Measurements from ENCODE around the gene LPAR1.

The LPAR1 gene

DNA sequence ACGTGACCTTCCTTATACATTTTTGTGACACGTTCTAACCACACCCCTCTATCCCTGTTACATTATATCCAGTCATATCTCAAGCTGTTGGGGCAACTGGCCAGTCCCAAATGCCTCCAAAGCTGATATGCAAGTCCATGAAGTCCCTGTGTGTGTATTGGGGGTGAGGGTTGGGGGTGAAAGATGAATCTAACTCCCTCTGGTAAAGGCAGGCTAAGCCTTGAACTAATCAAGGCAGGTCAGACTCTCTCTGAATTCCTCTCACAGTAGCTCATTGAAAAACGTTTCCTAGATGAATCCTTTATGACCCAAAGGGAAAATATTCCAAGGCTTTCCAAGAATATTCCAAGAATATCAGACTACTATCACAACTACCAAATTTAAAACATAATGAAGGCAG is 195.3 kb downstream of the LPAR1 start:
- no peak for TF ChIP-seq CTCF (IDR thresholded peaks at IDR 0.05; ENCODE audit: low read depth, low read length, missing control alignments)
- no peak overlapping the region for H3K4me3 ChIP-seq (ENCODE audit: low read depth, low read length)
- in situ Hi-C loops (cut with HindIII; ENCODE audit: low sequenced_read_pairs): no loop called here
- no peak for DNase-seq (ENCODE audit: low read depth)

GRCh38 chr9:110842169-110842568 is 196.1 kb downstream of the LPAR1 start:
- in situ Hi-C loops (cut with HindIII; ENCODE audit: low sequenced_read_pairs): no loop called here
- no peak for DNase-seq (ENCODE audit: low read depth)
- no peak overlapping the region for H3K4me3 ChIP-seq (ENCODE audit: low read depth, low read length)
- TF ChIP-seq CTCF (IDR thresholded peaks at IDR 0.05; ENCODE audit: low read depth, low read length, missing control alignments): no peak

DNA sequence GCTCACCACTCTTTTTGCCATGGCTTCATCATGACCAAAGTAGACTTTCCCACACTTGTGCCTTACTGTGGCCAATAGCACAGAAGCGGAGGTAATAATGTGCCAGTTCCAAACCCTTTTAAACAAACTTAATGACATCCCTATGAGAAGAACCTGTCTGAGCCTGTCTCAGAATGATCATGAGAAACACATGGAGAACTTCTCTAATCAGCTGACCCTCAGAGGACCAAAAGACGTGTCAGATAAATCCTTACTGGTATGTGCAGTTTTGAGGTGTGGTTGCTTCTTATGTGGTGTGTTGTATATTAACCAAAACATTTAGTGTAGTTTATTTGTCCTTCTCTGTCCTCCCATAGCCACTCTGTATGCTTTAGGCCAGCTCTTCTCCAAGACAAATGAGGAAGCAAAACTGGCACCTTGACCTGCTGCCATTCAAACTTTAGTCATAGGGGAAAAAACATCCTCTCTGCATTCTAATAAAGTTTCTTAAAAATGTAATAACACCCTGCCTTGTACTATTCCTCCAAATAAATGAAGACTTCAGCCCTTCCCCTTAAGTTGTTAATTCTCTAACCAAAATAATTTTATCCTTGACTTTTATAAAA is 200.8 kb downstream of the LPAR1 start:
- no peak for DNase-seq (ENCODE audit: low read depth)
- in situ Hi-C loops (cut with HindIII; ENCODE audit: low sequenced_read_pairs): no loop called here
- no peak for TF ChIP-seq CTCF (IDR thresholded peaks at IDR 0.05; ENCODE audit: low read depth, low read length, missing control alignments)

GRCh38 chr9:110835859-110836271 is 202.4 kb downstream of the LPAR1 start:
- H3K4me3 ChIP-seq (ENCODE audit: low read depth, low read length): no peak overlapping the region
- in situ Hi-C loops (cut with HindIII; ENCODE audit: low sequenced_read_pairs): no loop called here
- peak; percentile 44 for DNase-seq (ENCODE audit: low read depth)
- no peak for TF ChIP-seq CTCF (IDR thresholded peaks at IDR 0.05; ENCODE audit: low read depth, low read length, missing control alignments)

More for the DNA sequence above, 200.8 kb downstream of the LPAR1 start:
- H3K4me3 ChIP-seq (ENCODE audit: low read depth, low read length): no peak overlapping the region

DNA sequence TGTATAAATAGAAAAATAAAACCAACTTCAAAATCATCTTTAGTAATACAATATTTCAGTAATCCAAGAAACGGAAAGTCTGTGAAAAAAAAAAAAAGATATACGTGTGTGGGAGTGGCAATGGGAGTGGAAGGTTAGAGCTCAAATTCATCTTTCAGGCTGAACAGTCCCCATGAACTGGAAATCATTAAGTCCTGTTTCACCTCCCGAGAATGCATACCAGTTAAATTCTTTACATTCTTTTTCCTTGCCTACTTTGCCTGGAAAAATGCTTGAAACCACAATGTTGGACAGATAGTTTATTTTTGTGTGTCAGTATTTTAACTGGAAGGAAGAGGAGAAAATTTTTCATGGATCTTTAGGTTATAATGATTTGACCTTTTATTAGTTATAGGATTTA is 202.9 kb downstream of the LPAR1 start:
- in situ Hi-C loops (cut with HindIII; ENCODE audit: low sequenced_read_pairs): no loop called here
- DNase-seq (ENCODE audit: low read depth): peak; percentile 79
- H3K4me3 ChIP-seq (ENCODE audit: low read depth, low read length): no peak overlapping the region
- TF ChIP-seq CTCF (IDR thresholded peaks at IDR 0.05; ENCODE audit: low read depth, low read length, missing control alignments): no peak

DNA sequence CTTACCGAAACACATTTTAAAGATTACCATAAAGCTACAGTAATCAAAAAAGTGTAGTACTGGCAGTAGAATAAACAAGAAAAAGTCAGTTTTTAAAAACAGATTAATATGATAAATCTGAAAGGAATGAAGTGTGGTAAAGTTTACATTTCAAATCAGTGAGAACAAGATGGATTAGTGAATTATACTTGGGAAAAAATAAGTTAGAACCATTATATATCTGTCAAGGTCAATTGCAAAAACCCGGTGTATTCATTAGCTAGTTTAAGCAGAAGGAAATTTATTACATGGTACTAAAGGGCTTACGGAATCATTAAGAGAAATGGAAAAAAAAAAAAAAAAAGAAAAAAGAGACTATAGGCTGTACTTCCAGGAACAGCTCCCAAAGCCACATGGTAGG is 205.3 kb downstream of the LPAR1 start:
- no peak for DNase-seq (ENCODE audit: low read depth)
- H3K4me3 ChIP-seq (ENCODE audit: low read depth, low read length): no peak overlapping the region
- no peak for TF ChIP-seq CTCF (IDR thresholded peaks at IDR 0.05; ENCODE audit: low read depth, low read length, missing control alignments)
- in situ Hi-C loops (cut with HindIII; ENCODE audit: low sequenced_read_pairs): loop anchor here (5.0 kb wide), 1 partner anchor 56 kb away; no protein-coding TSS in a partner anchor

All from astrocyte of the cerebellum (primary cell).